OCI-LY3 (cell line): ENCODE measurements around the gene U2SURP.
A peak's percentile ranks its signal among the peaks of the same experiment; 100 is the strongest.

Experiments
- H2AFZ ChIP-seq: fragments of 200-600, 300-600 bp; shearing (Covaris generic); 2 replicates; pipeline ENCODE4 v1.6.0; 2014; ENCODE audit warnings: antibody characterized with exemption, low read depth, low read length
- H3K27ac ChIP-seq: fragments of 200-600, 300-600 bp; sonication (generic); 2 replicates; pipeline ENCODE4 v1.5.1; 2014; ENCODE audit warnings: mild to moderate bottlenecking, low read length, moderate library complexity, mixed read lengths
- H3K27me3 ChIP-seq: fragments of 200-600, 300-600 bp; sonication (generic); 2 replicates; pipeline ENCODE4 v1.6.1; 2014; ENCODE audit warnings: low read depth, low read length, mixed read lengths
- H3K36me3 ChIP-seq: fragments of 200-600, 300-600 bp; sonication (generic); replicated peaks from 2 replicates; pipeline ENCODE3; 2014; ENCODE audit warnings: low read depth, low read length, mixed read lengths
- H3K4me1 ChIP-seq: fragments of 300-600, 200-600 bp; sonication (generic); 2 replicates; pipeline ENCODE4 v1.6.1; 2014; ENCODE audit warnings: low read length, mixed read lengths
- H3K4me2 ChIP-seq: fragments of 200-600, 300-600 bp; sonication (generic); 2 replicates; pipeline ENCODE4 v1.6.1; 2014; ENCODE audit warnings: low read length, mixed read lengths
- H3K4me3 ChIP-seq: fragments of 300-600, 200-600 bp; sonication (generic); 2 replicates; pipeline ENCODE4 v1.5.1; 2014; ENCODE audit warnings: antibody characterized with exemption, mild to moderate bottlenecking, low read length, moderate library complexity
- H3K79me2 ChIP-seq: fragments of 300-600, 200-600 bp; shearing (Covaris generic); 2 replicates; pipeline ENCODE4 v1.6.1; 2014; ENCODE audit warnings: mild to moderate bottlenecking, low read length, mixed read lengths
- H3K9ac ChIP-seq: fragments of 300-600, 200-600 bp; shearing (Covaris generic); 2 replicates; pipeline ENCODE4 v1.6.0; 2014; ENCODE audit warnings: mild to moderate bottlenecking, low read length, moderate library complexity
- H3K9me3 ChIP-seq: fragments of 200-600, 300-600 bp; shearing (Covaris generic); 2 replicates; pipeline ENCODE4 v1.6.1; 2014; ENCODE audit warnings: low read length, mixed read lengths; ENCODE audit not compliant: insufficient read depth
- H4K20me1 ChIP-seq: fragments of 200-600, 300-600 bp; sonication (generic); 2 replicates; pipeline ENCODE4 v1.6.1; 2016; ENCODE audit warnings: low read length, mixed read lengths; ENCODE audit not compliant: insufficient read depth
- CTCF ChIP-seq: fragments of 200-600, 300-600 bp; sonication (generic); IDR thresholded peaks from 2 replicates; pipeline ENCODE4 v1.5.1; 2014; ENCODE audit warnings: antibody characterized with exemption, low read length, low read depth
- EZH2phosphoT487 ChIP-seq: fragments of 200-600 bp; shearing (Covaris generic); IDR thresholded peaks from 2 replicates; pipeline ENCODE4 v1.6.1; 2018; ENCODE audit warnings: antibody characterized with exemption, mixed run types, low read depth

U2SURP gene

GRCh38 chr3:143078883-143079282 lies 77.5 kb downstream of the U2SURP start:
- no peak overlapping the region for H3K4me3 ChIP-seq
- no peak overlapping the region for H3K4me2 ChIP-seq
- H2AFZ ChIP-seq = no peak overlapping the region
- no peaks in the 10 kb centered on the region for H3K9me3 ChIP-seq
- no peaks in the 10 kb centered on the region for H3K79me2 ChIP-seq
- peaks cover 22% of the 10 kb centered on the region for H3K4me1 ChIP-seq
- TF ChIP-seq CTCF (no peak), EZH2phosphoT487 (no peak)
- no peaks in the 10 kb centered on the region for H3K27me3 ChIP-seq
- H3K27ac ChIP-seq = no peak overlapping the region
- H4K20me1 ChIP-seq = no peaks in the 10 kb centered on the region
- no peak overlapping the region for H3K9ac ChIP-seq
- H3K36me3 ChIP-seq = no peaks in the 10 kb centered on the region

GRCh38 chr3:143080196-143080595 lies 78.8 kb downstream of the U2SURP start:
- H3K4me3 ChIP-seq = no peak overlapping the region
- no peak overlapping the region for H2AFZ ChIP-seq
- H3K4me2 ChIP-seq = no peak overlapping the region
- no peak overlapping the region for H3K27ac ChIP-seq
- no peak overlapping the region for H3K9ac ChIP-seq
- H4K20me1 ChIP-seq = no peaks in the 10 kb centered on the region
- TF ChIP-seq EZH2phosphoT487 (no peak), CTCF (no peak)
- no peaks in the 10 kb centered on the region for H3K27me3 ChIP-seq
- peaks cover 5% of the 10 kb centered on the region; the same call in 1 of the 2 replicates for H3K9me3 ChIP-seq
- no peaks in the 10 kb centered on the region for H3K79me2 ChIP-seq
- peaks cover 25% of the 10 kb centered on the region for H3K4me1 ChIP-seq
- H3K36me3 ChIP-seq = no peaks in the 10 kb centered on the region

GRCh38 chr3:143081365-143081764 lies 80.0 kb downstream of the U2SURP start:
- Histone ChIP-seq H3K9ac (peak overlapping the region; percentile 79), H3K27ac (peak overlapping the region; percentile 94), H3K4me1 (peaks cover 25% of the 10 kb centered on the region), H3K9me3 (peaks cover 5% of the 10 kb centered on the region; the same call in 1 of the 2 replicates), H4K20me1 (no peaks in the 10 kb centered on the region), H3K4me2 (peak overlapping the region; percentile 97), H3K36me3 (no peaks in the 10 kb centered on the region), H2AFZ (no peak overlapping the region), H3K4me3 (peak overlapping the region; percentile 76), H3K27me3 (no peaks in the 10 kb centered on the region), H3K79me2 (no peaks in the 10 kb centered on the region)
- TF ChIP-seq EZH2phosphoT487 = no peak
- no peak for TF ChIP-seq CTCF

- Histone ChIP-seq H3K4me1 (peaks cover 25% of the 10 kb centered on the region), H3K9me3 (peaks cover 5% of the 10 kb centered on the region; the same call in 1 of the 2 replicates), H3K36me3 (no peaks in the 10 kb centered on the region), H3K27me3 (no peaks in the 10 kb centered on the region), H2AFZ (peak overlapping the region; percentile 72), H3K4me3 (peak overlapping the region; percentile 76), H3K4me2 (peak overlapping the region; percentile 97), H4K20me1 (no peaks in the 10 kb centered on the region), H3K79me2 (no peaks in the 10 kb centered on the region), H3K9ac (peak overlapping the region; percentile 79), H3K27ac (peak overlapping the region; percentile 94)
- no peak for TF ChIP-seq CTCF
- TF ChIP-seq EZH2phosphoT487 = 0 out of 2 replicates have a peak, but pooled peaks have one; percentile 40
Measured at GRCh38 chr3:143081844-143082778, 80.7 kb downstream of the U2SURP start.
